ENCODE results near the gene ARID4A.

GRCh38 chr14:58332561-58332960 is 34.2 kb downstream of the ARID4A start:
- TF ChIP-seq CTCF (IDR thresholded peaks at IDR 0.05; ENCODE audit: poor library complexity) = no peak
- TF ChIP-seq EZH2 (IDR thresholded peaks at IDR 0.05; ENCODE audit: borderline replicate concordance) = no peak
- TF ChIP-seq EZH2phosphoT487 (IDR thresholded peaks at IDR 0.05; ENCODE audit: low read depth, severe bottlenecking, unreplicated experiment) = no peak

Measured in hepatocyte (in vitro differentiated cells).